GM15510 (cell line): Measurements from ENCODE around the gene TP53I13.

Source experiments
- POLR2A ChIP-seq: IDR thresholded peaks from 3 replicates; pipeline ENCODE4 v1.6.1; 2011; ENCODE audit warnings: borderline replicate concordance; ENCODE audit not compliant: insufficient read length; ENCODE audit errors: extremely low read depth

Gene TP53I13

DNA sequence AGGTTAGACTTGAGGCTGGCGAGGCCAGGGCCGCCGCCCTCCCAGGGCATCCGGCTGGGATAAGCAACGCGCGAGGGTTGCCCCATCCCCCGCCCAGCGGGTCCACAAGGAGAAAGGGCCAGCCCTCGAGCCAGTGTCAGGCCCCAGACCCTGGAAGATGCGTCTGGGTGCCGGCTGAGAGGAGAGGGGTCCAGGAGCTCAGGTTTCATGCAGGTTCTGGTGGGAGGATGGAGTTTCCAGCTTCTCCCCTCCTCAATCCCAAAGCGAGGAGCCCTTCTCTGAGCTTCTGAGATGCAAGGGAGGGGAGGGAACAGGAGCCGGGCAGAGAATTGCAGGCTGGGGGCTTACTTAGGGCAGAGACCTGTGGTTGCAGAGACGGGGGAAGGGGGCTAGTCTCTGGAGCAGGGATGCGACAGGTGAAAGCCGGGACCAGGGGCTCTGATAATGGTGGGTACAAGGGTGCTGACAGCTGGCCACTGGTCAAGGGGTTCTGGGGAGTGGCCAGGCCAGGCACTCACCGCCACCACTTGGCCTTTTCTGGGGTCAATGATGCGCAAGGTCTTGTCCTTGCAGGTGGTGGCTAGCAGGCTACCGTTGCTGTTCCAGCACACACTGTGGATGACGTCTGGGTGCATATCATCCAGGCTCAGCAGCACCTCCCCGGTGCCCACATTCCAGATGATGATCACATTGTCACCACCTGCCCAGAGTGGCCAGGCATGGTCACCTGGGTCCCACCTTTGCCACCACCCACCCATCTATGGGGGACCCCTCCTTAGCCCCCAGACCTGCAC lies 50.0 kb downstream of the TP53I13 start:
- TF ChIP-seq POLR2A: no peak

DNA sequence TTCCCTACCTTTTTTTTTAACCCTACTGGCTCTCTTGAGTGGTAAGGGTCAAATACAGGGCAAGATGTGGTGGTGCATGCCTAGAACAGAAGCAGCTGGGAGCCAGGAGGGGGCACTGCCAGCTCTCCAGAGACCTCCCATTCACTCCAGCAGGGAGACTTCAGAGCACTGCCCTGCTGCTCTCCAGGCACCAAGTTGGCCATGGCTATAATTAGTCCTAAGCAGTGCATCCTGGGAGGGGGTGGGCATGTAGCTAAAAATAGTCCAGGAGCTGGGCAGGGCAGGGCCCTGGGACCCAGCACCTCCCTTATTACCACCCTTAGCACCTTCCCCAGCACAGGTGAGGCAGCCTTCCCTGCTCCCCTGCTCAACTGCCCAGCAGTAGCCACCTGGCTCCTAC lies 50.8 kb downstream of the TP53I13 start:
- TF ChIP-seq POLR2A: no peak

DNA sequence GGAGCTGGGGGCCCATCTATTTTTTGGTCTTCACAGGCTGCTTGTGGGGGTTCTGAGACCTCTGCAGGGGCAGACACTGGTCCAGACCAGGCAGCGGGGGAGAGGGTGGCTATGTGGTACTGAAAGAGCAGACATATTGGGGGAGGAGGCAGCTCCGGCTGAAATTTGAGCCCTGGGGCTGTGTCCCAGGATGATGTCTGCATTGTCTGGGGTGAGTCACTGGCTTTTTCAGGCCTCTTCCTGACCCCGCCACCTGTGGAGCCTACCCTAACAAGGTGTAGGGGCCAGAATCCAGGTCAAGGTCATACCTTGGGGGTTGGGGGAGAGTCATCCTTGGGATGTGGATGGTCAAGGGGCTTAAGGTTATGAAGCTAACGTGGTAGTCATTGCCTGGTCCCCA lies 51.8 kb downstream of the TP53I13 start:
- no peak for TF ChIP-seq POLR2A

DNA sequence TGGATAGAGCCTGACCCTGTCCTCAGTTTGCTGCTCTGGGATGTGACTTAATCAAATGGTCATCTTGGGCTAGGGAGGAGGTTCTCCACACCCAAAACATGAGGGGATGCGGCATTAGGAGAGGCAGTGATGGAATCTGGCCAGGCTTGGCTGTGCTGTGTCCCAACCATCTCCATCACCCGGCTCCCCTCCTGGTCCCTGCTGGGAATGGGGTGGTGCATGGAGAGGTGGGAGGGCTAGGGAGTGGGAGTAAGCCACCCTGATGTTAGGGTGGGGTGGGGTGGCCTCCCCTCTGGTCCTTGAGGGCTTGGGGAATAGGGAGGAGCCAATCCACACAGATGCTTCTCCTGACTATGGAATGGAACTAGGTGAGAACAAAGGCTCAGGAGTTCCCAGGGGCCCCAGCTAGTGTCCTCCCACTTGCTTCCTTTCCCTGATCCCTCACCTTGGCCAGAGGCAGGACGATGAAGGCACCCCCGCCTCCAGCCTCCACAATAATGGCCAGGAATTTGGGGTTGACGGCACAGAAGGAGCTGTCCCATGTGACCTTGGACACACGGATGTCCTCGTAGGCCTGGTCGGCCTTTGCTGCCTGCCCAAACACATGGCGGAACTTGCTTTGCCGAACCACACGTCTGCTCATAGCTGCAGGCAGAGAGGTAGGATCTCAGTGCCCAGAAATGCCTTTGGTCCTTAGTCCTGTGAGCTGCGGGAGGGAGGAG lies 52.4 kb downstream of the TP53I13 start:
- TF ChIP-seq POLR2A: no peak

DNA sequence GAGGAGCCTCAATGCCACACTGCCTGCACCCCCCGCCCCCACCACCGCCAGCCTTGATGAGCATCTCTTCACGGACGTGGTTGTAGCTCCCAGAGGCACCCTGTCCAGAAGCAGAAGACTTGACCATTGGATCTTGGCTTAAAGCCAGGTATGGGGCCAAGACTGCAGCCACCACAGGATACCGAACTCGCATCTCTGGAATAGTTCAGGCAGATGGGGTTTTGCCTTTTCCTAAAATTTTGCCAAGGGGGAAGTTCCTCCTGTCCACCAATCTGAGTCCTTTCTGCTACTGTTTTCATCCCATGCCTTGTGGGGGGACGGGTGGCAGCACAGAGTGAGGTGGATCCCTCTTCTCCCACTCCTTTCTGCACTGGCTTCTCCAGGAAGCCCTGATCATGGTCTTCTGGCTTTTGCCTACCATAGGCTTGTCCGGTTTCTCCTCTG lies 53.3 kb downstream of the TP53I13 start:
- TF ChIP-seq POLR2A: no peak
